ENCODE measurements around the gene ITPR2.

The ITPR2 gene

GRCh38 chr12:26399381-26399780 is 433.6 kb downstream of the ITPR2 start:
- TF ChIP-seq REST (IDR thresholded peaks at IDR 0.05; ENCODE audit: insufficient read depth in 1 of 2, low read depth in 2 of 2, low read length in 2 of 2) (no peak), SIN3A (IDR thresholded peaks at IDR 0.05; ENCODE audit: borderline replicate concordance, insufficient read depth, low read length) (no peak), POLR2AphosphoS5 (IDR thresholded peaks at IDR 0.05; ENCODE audit: low read depth, low read length) (no peak), TAF1 (IDR thresholded peaks at IDR 0.05; ENCODE audit: borderline replicate concordance, insufficient read depth, low read length) (no peak), FOXP2 (optimal IDR thresholded peaks at IDR 0.05; ENCODE audit: borderline replicate concordance, extremely low read depth, extremely low read length, insufficient read depth) (no peak)

- TF ChIP-seq POLR2AphosphoS5 (IDR thresholded peaks at IDR 0.05; ENCODE audit: low read depth, low read length) (no peak), TAF1 (IDR thresholded peaks at IDR 0.05; ENCODE audit: borderline replicate concordance, insufficient read depth, low read length) (no peak), FOXP2 (optimal IDR thresholded peaks at IDR 0.05; ENCODE audit: borderline replicate concordance, extremely low read depth, extremely low read length, insufficient read depth) (no peak), REST (IDR thresholded peaks at IDR 0.05; ENCODE audit: insufficient read depth in 1 of 2, low read depth in 2 of 2, low read length in 2 of 2) (no peak), SIN3A (IDR thresholded peaks at IDR 0.05; ENCODE audit: borderline replicate concordance, insufficient read depth, low read length) (no peak)
These were observed 436.6 kb downstream of the ITPR2 start for GRCh38 chr12:26396402-26396801.

- TF ChIP-seq TAF1 (IDR thresholded peaks at IDR 0.05; ENCODE audit: borderline replicate concordance, insufficient read depth, low read length) (no peak), SIN3A (IDR thresholded peaks at IDR 0.05; ENCODE audit: borderline replicate concordance, insufficient read depth, low read length) (no peak), REST (IDR thresholded peaks at IDR 0.05; ENCODE audit: insufficient read depth in 1 of 2, low read depth in 2 of 2, low read length in 2 of 2) (no peak), FOXP2 (optimal IDR thresholded peaks at IDR 0.05; ENCODE audit: borderline replicate concordance, extremely low read depth, extremely low read length, insufficient read depth) (no peak), POLR2AphosphoS5 (IDR thresholded peaks at IDR 0.05; ENCODE audit: low read depth, low read length) (no peak)
These were observed 443.7 kb downstream of the ITPR2 start for GRCh38 chr12:26389343-26389742.

- TF ChIP-seq SIN3A (IDR thresholded peaks at IDR 0.05; ENCODE audit: borderline replicate concordance, insufficient read depth, low read length) = no peak
- TF ChIP-seq FOXP2 (optimal IDR thresholded peaks at IDR 0.05; ENCODE audit: borderline replicate concordance, extremely low read depth, extremely low read length, insufficient read depth) = no peak
- no peak for TF ChIP-seq TAF1 (IDR thresholded peaks at IDR 0.05; ENCODE audit: borderline replicate concordance, insufficient read depth, low read length)
- TF ChIP-seq POLR2AphosphoS5 (IDR thresholded peaks at IDR 0.05; ENCODE audit: low read depth, low read length) = no peak
- TF ChIP-seq REST (IDR thresholded peaks at IDR 0.05; ENCODE audit: insufficient read depth in 1 of 2, low read depth in 2 of 2, low read length in 2 of 2) = no peak
These were observed 448.5 kb downstream of the ITPR2 start for GRCh38 chr12:26384536-26384935.

GRCh38 chr12:26383041-26383440 is 450.0 kb downstream of the ITPR2 start:
- TF ChIP-seq TAF1 (IDR thresholded peaks at IDR 0.05; ENCODE audit: borderline replicate concordance, insufficient read depth, low read length) = no peak

Measured in PFSK-1 (cell line).